ENCODE results near the gene AK5. TPM values are rescaled to one million over a fixed set of nuclear protein-coding genes. Genes with fewer than 3 reads are reported as not detected.

The AK5 gene, protein sequence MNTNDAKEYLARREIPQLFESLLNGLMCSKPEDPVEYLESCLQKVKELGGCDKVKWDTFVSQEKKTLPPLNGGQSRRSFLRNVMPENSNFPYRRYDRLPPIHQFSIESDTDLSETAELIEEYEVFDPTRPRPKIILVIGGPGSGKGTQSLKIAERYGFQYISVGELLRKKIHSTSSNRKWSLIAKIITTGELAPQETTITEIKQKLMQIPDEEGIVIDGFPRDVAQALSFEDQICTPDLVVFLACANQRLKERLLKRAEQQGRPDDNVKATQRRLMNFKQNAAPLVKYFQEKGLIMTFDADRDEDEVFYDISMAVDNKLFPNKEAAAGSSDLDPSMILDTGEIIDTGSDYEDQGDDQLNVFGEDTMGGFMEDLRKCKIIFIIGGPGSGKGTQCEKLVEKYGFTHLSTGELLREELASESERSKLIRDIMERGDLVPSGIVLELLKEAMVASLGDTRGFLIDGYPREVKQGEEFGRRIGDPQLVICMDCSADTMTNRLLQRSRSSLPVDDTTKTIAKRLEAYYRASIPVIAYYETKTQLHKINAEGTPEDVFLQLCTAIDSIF
- 10 to 100 TPM; 16.7 to 21.3 (median 20.0) TPM for total RNA-seq

DNA sequence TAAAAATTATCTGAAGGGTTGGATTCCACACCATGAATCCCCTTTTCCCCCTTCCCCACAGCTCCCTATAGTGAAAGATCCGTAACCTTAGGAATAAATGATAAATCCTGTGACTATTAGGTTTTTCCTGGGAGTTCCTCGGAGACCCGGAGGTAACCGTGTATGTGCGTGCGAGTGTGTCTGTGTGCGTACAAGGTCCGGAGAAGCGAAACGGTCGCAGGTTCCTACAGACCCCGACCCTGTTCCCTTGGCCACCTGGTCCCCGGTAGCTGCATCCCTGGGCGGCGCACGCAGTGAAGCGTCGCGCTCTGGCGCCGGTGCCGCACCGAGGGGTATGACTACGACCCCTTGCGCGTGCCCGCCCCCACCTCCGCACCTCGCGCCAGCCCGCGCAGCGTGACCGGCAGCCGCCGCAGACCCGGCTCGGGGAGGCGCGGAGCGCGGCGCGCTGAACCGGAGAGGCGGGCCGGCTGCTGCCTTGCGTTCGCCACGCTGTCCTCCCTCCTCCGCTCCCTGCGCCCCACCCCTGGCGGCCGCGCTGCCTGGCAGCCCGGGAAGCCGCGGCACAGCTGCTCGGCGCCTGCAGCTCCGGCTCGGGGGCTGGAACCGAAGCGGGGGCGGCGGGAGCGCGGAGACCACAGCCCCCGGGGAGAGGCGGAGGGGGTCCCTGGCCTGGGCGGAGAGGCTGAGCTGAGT lies at the start of gene AK5:
AK5 (plus strand) TSS at position 529 of the 696 bp plus-strand sequence. CDS start 295 bp downstream, outside the sequence.
- DNase-seq (ENCODE audit: low spot score in 2 of 2) = no peak
- Histone ChIP-seq H3K4me1 (peaks cover 0 to 20% (median 5%) of the 10 kb centered on the region in 4 donors), H3K9me3 (no peaks in the 10 kb centered on the region), H3K36me3 (no peaks in the 10 kb centered on the region), H3K4me3 (peak within 1 kb of the TSS; percentile 56 to 71 (median 61)), H3K27ac (peak within 1 kb of the TSS in 3 of 4 donors; percentile 24 to 66 (median 58)), H3K27me3 (no peaks in the 10 kb centered on the region)
- 8% methylated on average over 28 to 30 of the region's 71 CpGs for WGBS, 2 donors
- TF ChIP-seq EP300 (IDR thresholded peaks at IDR 0.05) = no peak
- TF ChIP-seq, protein P1, sequence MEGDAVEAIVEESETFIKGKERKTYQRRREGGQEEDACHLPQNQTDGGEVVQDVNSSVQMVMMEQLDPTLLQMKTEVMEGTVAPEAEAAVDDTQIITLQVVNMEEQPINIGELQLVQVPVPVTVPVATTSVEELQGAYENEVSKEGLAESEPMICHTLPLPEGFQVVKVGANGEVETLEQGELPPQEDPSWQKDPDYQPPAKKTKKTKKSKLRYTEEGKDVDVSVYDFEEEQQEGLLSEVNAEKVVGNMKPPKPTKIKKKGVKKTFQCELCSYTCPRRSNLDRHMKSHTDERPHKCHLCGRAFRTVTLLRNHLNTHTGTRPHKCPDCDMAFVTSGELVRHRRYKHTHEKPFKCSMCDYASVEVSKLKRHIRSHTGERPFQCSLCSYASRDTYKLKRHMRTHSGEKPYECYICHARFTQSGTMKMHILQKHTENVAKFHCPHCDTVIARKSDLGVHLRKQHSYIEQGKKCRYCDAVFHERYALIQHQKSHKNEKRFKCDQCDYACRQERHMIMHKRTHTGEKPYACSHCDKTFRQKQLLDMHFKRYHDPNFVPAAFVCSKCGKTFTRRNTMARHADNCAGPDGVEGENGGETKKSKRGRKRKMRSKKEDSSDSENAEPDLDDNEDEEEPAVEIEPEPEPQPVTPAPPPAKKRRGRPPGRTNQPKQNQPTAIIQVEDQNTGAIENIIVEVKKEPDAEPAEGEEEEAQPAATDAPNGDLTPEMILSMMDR (IDR thresholded peaks at IDR 0.05) = peak in 1 of 5 experiments; percentile 19

DNA sequence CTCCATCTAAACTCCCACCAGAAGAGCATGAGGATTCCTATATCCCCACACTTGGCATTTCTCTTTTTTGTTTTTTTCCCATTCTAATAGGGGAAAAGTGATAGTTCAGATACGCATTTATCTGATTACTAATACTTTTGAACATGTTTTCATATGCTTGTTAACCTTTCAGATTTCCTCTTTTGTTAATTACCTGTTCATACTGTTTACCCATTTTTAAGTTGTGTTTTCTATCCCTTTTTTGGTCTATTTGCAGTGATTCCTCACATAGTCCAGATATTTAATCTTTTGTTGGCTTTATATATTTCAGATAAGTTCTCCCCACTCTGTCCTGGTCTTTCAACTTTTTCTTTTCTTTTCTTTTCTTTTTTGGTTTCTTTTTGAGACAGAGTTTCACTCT lies 49.0 kb upstream of the AK5 start:
- no peaks in the 10 kb centered on the region for H3K27me3 ChIP-seq
- DNase-seq (ENCODE audit: low spot score in 2 of 2) = no peak
- no peak overlapping the region for H3K4me3 ChIP-seq
- H3K4me1 ChIP-seq = no peaks in the 10 kb centered on the region
- TF ChIP-seq EP300 (IDR thresholded peaks at IDR 0.05) (no peak), POLR2A (IDR thresholded peaks at IDR 0.05) (no peak)
- TF ChIP-seq, protein P1 (IDR thresholded peaks at IDR 0.05) = no peak
- H3K9me3 ChIP-seq = peaks cover 0 to 14% (median 0%) of the 10 kb centered on the region in 4 donors
- no peak overlapping the region for H3K27ac ChIP-seq
- H3K36me3 ChIP-seq = no peaks in the 10 kb centered on the region
- 91 to 93% methylated on average over 1 of the region's 1 CpG for WGBS, 2 donors

DNA sequence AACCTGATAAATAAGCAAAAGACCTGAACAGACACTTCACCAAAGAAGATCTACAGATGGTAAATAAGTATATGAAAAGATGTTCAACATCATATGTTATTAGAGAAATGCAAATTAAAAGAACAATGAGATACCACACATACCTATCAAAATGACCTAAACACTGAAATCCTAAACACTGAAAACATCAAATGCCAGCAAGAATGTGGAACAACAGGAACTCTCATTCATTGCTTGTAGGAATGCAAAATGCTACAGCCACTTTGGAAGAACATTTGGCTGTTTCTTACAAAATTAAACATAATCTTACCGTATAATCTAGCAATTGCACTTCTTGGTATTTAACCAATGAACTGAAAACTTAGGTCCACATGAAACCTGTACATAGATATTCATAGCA lies 47.7 kb upstream of the AK5 start:
- Histone ChIP-seq H3K27ac (no peak overlapping the region), H3K4me3 (no peak overlapping the region), H3K4me1 (no peaks in the 10 kb centered on the region), H3K27me3 (no peaks in the 10 kb centered on the region), H3K36me3 (no peaks in the 10 kb centered on the region), H3K9me3 (peaks cover 0 to 14% (median 0%) of the 10 kb centered on the region in 4 donors)
- DNase-seq (ENCODE audit: low spot score in 2 of 2) = no peak
- TF ChIP-seq, protein P1 (IDR thresholded peaks at IDR 0.05) = no peak
- TF ChIP-seq POLR2A (IDR thresholded peaks at IDR 0.05) (no peak), EP300 (IDR thresholded peaks at IDR 0.05) (no peak)
- WGBS, 2 donors = 48 to 58% methylated on average over 1 of the region's 1 CpG

DNA sequence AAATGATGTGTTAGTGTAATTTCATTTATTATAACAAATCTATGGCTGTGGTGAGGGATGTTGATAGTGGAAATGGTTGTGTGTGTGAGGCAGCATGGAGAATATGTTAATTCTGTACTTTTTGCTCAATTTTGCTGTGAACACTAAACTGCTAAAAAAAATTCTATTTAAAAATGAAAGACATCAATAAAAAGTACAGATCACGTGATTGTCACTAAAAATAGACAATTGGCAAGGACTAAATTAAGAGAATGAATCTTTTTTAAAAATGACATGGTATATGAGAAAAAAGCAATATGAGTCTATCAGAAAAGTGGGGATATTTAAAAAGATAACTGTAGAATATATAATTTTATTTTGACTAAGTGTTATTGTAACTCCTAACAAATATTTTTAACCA lies 46.9 kb upstream of the AK5 start:
- Histone ChIP-seq H3K36me3 (no peaks in the 10 kb centered on the region), H3K27me3 (no peaks in the 10 kb centered on the region), H3K4me1 (no peaks in the 10 kb centered on the region), H3K4me3 (no peak overlapping the region), H3K27ac (no peak overlapping the region), H3K9me3 (peaks cover 0 to 14% (median 0%) of the 10 kb centered on the region in 4 donors)
- 60 to 80% methylated on average over 1 of the region's 1 CpG for WGBS, 2 donors
- no peak for DNase-seq (ENCODE audit: low spot score in 2 of 2)
- TF ChIP-seq, protein P1 (IDR thresholded peaks at IDR 0.05) = no peak
- no peak for TF ChIP-seq EP300 (IDR thresholded peaks at IDR 0.05)
- no peak for TF ChIP-seq POLR2A (IDR thresholded peaks at IDR 0.05)

Data from tibial nerve (tissue), 4 donors.